ENCODE results near the gene PMEPA1.

PMEPA1 gene

GRCh38 chr20:57608516-57608915 lies 101.3 kb downstream of the PMEPA1 start:
- TF ChIP-seq ZNF544 (tag by site-specific recombination; IDR thresholded peaks at IDR 0.05), result no peak
- no peak for TF ChIP-seq ZNF266 (tag by site-specific recombination; IDR thresholded peaks at IDR 0.05; ENCODE audit: low read depth)
- TF ChIP-seq ZNF639 (tag by site-specific recombination; IDR thresholded peaks at IDR 0.05), result no peak
- no peak for TF ChIP-seq ZSCAN23 (tag by site-specific recombination; IDR thresholded peaks at IDR 0.05)
- TF ChIP-seq ZNF449 (tag by site-specific recombination; IDR thresholded peaks at IDR 0.05), result no peak
- no peak for TF ChIP-seq ZNF18 (tag by site-specific recombination; IDR thresholded peaks at IDR 0.05)
- TF ChIP-seq ZNF23 (tag by site-specific recombination; IDR thresholded peaks at IDR 0.05; ENCODE audit: borderline replicate concordance), result no peak
- TF ChIP-seq ZNF843 (tag by site-specific recombination; IDR thresholded peaks at IDR 0.05), result no peak
- TF ChIP-seq ZNF776 (tag by site-specific recombination; IDR thresholded peaks at IDR 0.05; ENCODE audit: borderline replicate concordance), result no peak
- TF ChIP-seq ZNF600 (tag by site-specific recombination; IDR thresholded peaks at IDR 0.05), result no peak
- Histone ChIP-seq H3K4me1 (ENCODE audit: control insufficient read depth, insufficient read depth, low read length) (no peaks in the 10 kb centered on the region), H3K9me3 (ENCODE audit: control insufficient read depth, insufficient read depth, low read depth, low read length) (no peaks in the 10 kb centered on the region), H3K27ac (ENCODE audit: extremely low read depth, low read depth, low read length) (no peak overlapping the region), H3K4me3 (ENCODE audit: low read depth, low read length) (no peak overlapping the region), H3K36me3 (ENCODE audit: control insufficient read depth in 2 of 2, insufficient read depth in 1 of 2, low read length in 2 of 2) (no peaks in the 10 kb centered on the region)
- POLR2A ChIA-PET, result no interaction called here
- CTCF ChIA-PET, result interaction anchor here (1.0 kb wide), 1 partner anchor 93 kb away, joined by 4 read pairs; no protein-coding TSS in a partner anchor

GRCh38 chr20:57605878-57606277 lies 103.9 kb downstream of the PMEPA1 start:
- Histone ChIP-seq H3K4me3 (ENCODE audit: low read depth, low read length) (no peak overlapping the region), H3K4me1 (ENCODE audit: control insufficient read depth, insufficient read depth, low read length) (no peaks in the 10 kb centered on the region), H3K27ac (ENCODE audit: extremely low read depth, low read depth, low read length) (no peak overlapping the region), H3K9me3 (ENCODE audit: control insufficient read depth, insufficient read depth, low read depth, low read length) (no peaks in the 10 kb centered on the region), H3K36me3 (ENCODE audit: control insufficient read depth in 2 of 2, insufficient read depth in 1 of 2, low read length in 2 of 2) (no peaks in the 10 kb centered on the region)
- POLR2A ChIA-PET, result no interaction called here
- peak; percentile 39; the same call in 1 of the 2 replicates for TF ChIP-seq PRDM1 (tag by site-specific recombination; IDR thresholded peaks at IDR 0.05)
- no peak for TF ChIP-seq SP3 (tag by site-specific recombination; IDR thresholded peaks at IDR 0.05)
- CTCF ChIA-PET, result interaction anchor here (0.8 to 2.6 kb wide), 7 partner anchors 10 to 951 kb away, joined by 3 to 16 read pairs (median 3); no protein-coding TSS in a partner anchor

GRCh38 chr20:57605045-57605444 lies 104.8 kb downstream of the PMEPA1 start:
- no peak overlapping the region for H3K27ac ChIP-seq (ENCODE audit: extremely low read depth, low read depth, low read length)
- H3K4me3 ChIP-seq (ENCODE audit: low read depth, low read length), result no peak overlapping the region
- TF ChIP-seq ZNF148 (tag by site-specific recombination; IDR thresholded peaks at IDR 0.05; ENCODE audit: borderline replicate concordance) (no peak), ZSCAN5A (tag by site-specific recombination; IDR thresholded peaks at IDR 0.05) (no peak), ZNF843 (tag by site-specific recombination; IDR thresholded peaks at IDR 0.05) (no peak), ZSCAN4 (tag by site-specific recombination; IDR thresholded peaks at IDR 0.05) (no peak), TRIM28 (IDR thresholded peaks at IDR 0.05; ENCODE audit: borderline replicate concordance, low read length) (no peak), ZNF704 (tag by site-specific recombination; IDR thresholded peaks at IDR 0.05) (no peak), ZNF132 (tag by site-specific recombination; IDR thresholded peaks at IDR 0.05; ENCODE audit: borderline replicate concordance) (no peak), ZNF514 (tag by site-specific recombination; IDR thresholded peaks at IDR 0.05) (no peak), SALL2 (tag by site-specific recombination; IDR thresholded peaks at IDR 0.05; ENCODE audit: borderline replicate concordance) (no peak), ZNF600 (tag by site-specific recombination; IDR thresholded peaks at IDR 0.05) (no peak)
- ChIA-PET POLR2A (no interaction called here), CTCF (no interaction called here)
- no peaks in the 10 kb centered on the region for H3K9me3 ChIP-seq (ENCODE audit: control insufficient read depth, insufficient read depth, low read depth, low read length)
- H3K4me1 ChIP-seq (ENCODE audit: control insufficient read depth, insufficient read depth, low read length), result no peaks in the 10 kb centered on the region
- H3K36me3 ChIP-seq (ENCODE audit: control insufficient read depth in 2 of 2, insufficient read depth in 1 of 2, low read length in 2 of 2), result no peaks in the 10 kb centered on the region
